Tibial artery (tissue), 4 donors: Measurements from ENCODE around the gene SPIB.
"Not testable (repeated sequence)": the region's sequence is repeated elsewhere in the genome, so short reads cannot be mapped to it uniquely, and the experiment has no call there.

ENCODE experiments used
- DNase-seq, 2 donors: peaks; one replicate each; pipeline ENCODE4 v3.0.0-alpha.2; 2019
- H3K27ac ChIP-seq, 2 donors: fragments of 200-600 bp; sonication (generic) in 1 of 2; 1 replicate in 1 of 2; 2 replicates in 1 of 2; pipeline ENCODE4 v1.5.1; 2018 to 2019; ENCODE audit warnings: mild to moderate bottlenecking in 1 of 2
- H3K27me3 ChIP-seq, 2 donors: fragments of 200-600 bp; sonication (generic) in 1 of 2; one replicate each; pipeline versions ENCODE4 v1.5.1 to v1.6.0; 2016 to 2019
- H3K36me3 ChIP-seq, 3 donors: fragments of 200-600 bp; sonication (generic) in 2 of 3; one replicate each; pipeline ENCODE4 v1.5.1; 2016 to 2019; ENCODE audit warnings: mild to moderate bottlenecking in 2 of 3
- H3K4me1 ChIP-seq, 4 donors: fragments of 200-600 bp; sonication (generic) in 2 of 4; 1 replicate in 3 of 4; 2 replicates in 1 of 4; pipeline ENCODE4 v1.5.1; 2016 to 2019
- H3K4me3 ChIP-seq, 2 donors: fragments of 200-600 bp; sonication (generic) in 1 of 2; 1 replicate in 1 of 2; 2 replicates in 1 of 2; pipeline ENCODE4 v1.5.1; 2018 to 2019; ENCODE audit warnings: mild to moderate bottlenecking in 2 of 2
- H3K9me3 ChIP-seq, 3 donors: fragments of 200-600 bp; sonication (generic) in 1 of 3; one replicate each; pipeline ENCODE4 v1.5.1; 2016 to 2019
- CTCF ChIP-seq, 2 experiments: fragments of 200-600 bp in 1 of 2; fragments of 450-650 bp in 1 of 2; IDR thresholded peaks; one replicate each; pipeline ENCODE4 v1.5.1; 2017 to 2019; ENCODE audit warnings: antibody characterized with exemption in 2 of 2, mild to moderate bottlenecking in 1 of 2, moderate library complexity in 1 of 2
- intact Hi-C: fragments of 100-400 bp; cut with DNase I; formaldehyde crosslinking; loops from one replicate; pipeline ENCODE4 v1.15.0; 2023; ENCODE audit warnings: low total_unique reads

The SPIB gene

GRCh38 chr19:50435221-50435620 is 16.5 kb downstream of the SPIB start:
- Histone ChIP-seq H3K9me3 (no peaks in the 10 kb centered on the region), H3K4me1 (peaks cover 5 to 16% (median 15%) of the 10 kb centered on the region in 4 donors), H3K27me3 (peaks cover 5 to 70% of the 10 kb centered on the region in 2 donors), H3K27ac (no peak overlapping the region), H3K4me3 (no peak overlapping the region), H3K36me3 (no peaks in the 10 kb centered on the region)
- no peak for TF ChIP-seq CTCF (IDR thresholded peaks at IDR 0.05)
- intact Hi-C loops = no loop called here
- DNase-seq = no peak

- Histone ChIP-seq H3K9me3 (no peaks in the 10 kb centered on the region), H3K4me3 (no peak overlapping the region), H3K36me3 (no peaks in the 10 kb centered on the region), H3K4me1 (peaks cover 5 to 16% (median 15%) of the 10 kb centered on the region in 4 donors), H3K27ac (no peak overlapping the region), H3K27me3 (peaks cover 5 to 66% of the 10 kb centered on the region in 2 donors)
- DNase-seq = no peak
- intact Hi-C loops = no loop called here
- no peak for TF ChIP-seq CTCF (IDR thresholded peaks at IDR 0.05)
Observed at GRCh38 chr19:50435627-50436026, 16.9 kb downstream of the SPIB start.

GRCh38 chr19:50437862-50438449 is 19.2 kb downstream of the SPIB start:
- Histone ChIP-seq H3K36me3 (no peaks in the 10 kb centered on the region), H3K27ac (no peak overlapping the region), H3K9me3 (no peaks in the 10 kb centered on the region), H3K27me3 (peaks cover 0 to 44% of the 10 kb centered on the region in 2 donors), H3K4me3 (no peak overlapping the region), H3K4me1 (no peaks in the 10 kb centered on the region)
- intact Hi-C loops = no loop called here
- DNase-seq = no peak
- no peak for TF ChIP-seq CTCF (IDR thresholded peaks at IDR 0.05)

GRCh38 chr19:50439130-50439529 is 20.4 kb downstream of the SPIB start:
- H3K36me3 ChIP-seq, H3K4me1 ChIP-seq, H3K9me3 ChIP-seq, H3K27ac ChIP-seq, intact Hi-C loops, H3K4me3 ChIP-seq, DNase-seq: not testable (repeated sequence)
- peaks cover 0 to 32% of the 10 kb centered on the region in 2 donors for H3K27me3 ChIP-seq

- no peak for DNase-seq
- H3K36me3 ChIP-seq = no peaks in the 10 kb centered on the region
- no peaks in the 10 kb centered on the region for H3K9me3 ChIP-seq
- no peaks in the 10 kb centered on the region for H3K4me1 ChIP-seq
- peaks cover 0 to 4% of the 10 kb centered on the region in 2 donors for H3K27me3 ChIP-seq
- no peak for TF ChIP-seq CTCF (IDR thresholded peaks at IDR 0.05)
- intact Hi-C loops = no loop called here
- no peak overlapping the region for H3K4me3 ChIP-seq
- H3K27ac ChIP-seq = no peak overlapping the region
Observed at GRCh38 chr19:50444059-50444458, 25.3 kb downstream of the SPIB start.

- intact Hi-C loops = no loop called here
- H3K9me3 ChIP-seq = no peaks in the 10 kb centered on the region
- no peaks in the 10 kb centered on the region for H3K36me3 ChIP-seq
- H3K27me3 ChIP-seq = peaks cover 0 to 20% of the 10 kb centered on the region in 2 donors
- H3K27ac ChIP-seq = no peak overlapping the region
- DNase-seq = no peak
- no peaks in the 10 kb centered on the region for H3K4me1 ChIP-seq
- no peak overlapping the region for H3K4me3 ChIP-seq
- no peak for TF ChIP-seq CTCF (IDR thresholded peaks at IDR 0.05)
Observed at GRCh38 chr19:50447053-50447452, 28.3 kb downstream of the SPIB start.
